ENCODE measurements around the gene BBS7.

Gene BBS7

DNA sequence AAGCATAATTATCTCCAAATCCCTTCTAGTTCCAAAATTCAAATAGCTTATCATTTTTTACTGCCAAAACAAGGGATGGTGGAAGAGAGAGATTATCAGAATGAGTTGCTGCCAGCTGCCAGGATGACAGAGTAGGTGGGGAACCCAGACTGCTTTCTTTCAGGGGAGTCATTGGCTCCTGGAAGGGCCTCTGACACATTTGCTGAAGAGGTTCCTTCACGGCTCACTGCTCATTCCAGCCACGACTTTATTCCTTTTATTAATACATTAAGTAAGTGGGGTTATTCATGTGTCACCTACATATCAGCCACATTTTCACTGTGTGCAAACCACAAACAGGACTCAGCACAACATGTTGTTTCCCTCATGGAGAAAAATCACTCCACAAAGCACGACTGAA, 92.6 kb downstream of the BBS7 start:
- no peak for TF ChIP-seq ZNF70 (CRISPR knock-in tag; IDR thresholded peaks at IDR 0.05)
- no peak for TF ChIP-seq SNAI2 (CRISPR knock-in tag; IDR thresholded peaks at IDR 0.05)
- TF ChIP-seq ZNF8 (CRISPR knock-in tag; IDR thresholded peaks at IDR 0.05), result no peak
- no peak for TF ChIP-seq TSHZ2 (CRISPR knock-in tag; IDR thresholded peaks at IDR 0.05)
- TF ChIP-seq, protein P1, sequence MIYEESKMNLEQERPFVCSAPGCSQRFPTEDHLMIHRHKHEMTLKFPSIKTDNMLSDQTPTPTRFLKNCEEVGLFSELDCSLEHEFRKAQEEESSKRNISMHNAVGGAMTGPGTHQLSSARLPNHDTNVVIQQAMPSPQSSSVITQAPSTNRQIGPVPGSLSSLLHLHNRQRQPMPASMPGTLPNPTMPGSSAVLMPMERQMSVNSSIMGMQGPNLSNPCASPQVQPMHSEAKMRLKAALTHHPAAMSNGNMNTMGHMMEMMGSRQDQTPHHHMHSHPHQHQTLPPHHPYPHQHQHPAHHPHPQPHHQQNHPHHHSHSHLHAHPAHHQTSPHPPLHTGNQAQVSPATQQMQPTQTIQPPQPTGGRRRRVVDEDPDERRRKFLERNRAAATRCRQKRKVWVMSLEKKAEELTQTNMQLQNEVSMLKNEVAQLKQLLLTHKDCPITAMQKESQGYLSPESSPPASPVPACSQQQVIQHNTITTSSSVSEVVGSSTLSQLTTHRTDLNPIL (CRISPR knock-in tag; IDR thresholded peaks at IDR 0.05; ENCODE audit: low read depth), result no peak
- no peak for TF ChIP-seq CSRNP3 (CRISPR knock-in tag; IDR thresholded peaks at IDR 0.05)
- TF ChIP-seq ARNTL (CRISPR knock-in tag; IDR thresholded peaks at IDR 0.05; ENCODE audit: borderline replicate concordance, low read depth), result no peak
- no peak for TF ChIP-seq ZNF565 (CRISPR knock-in tag; conservative IDR thresholded peaks at IDR 0.05; ENCODE audit: low read depth)
- TF ChIP-seq OSR1 (CRISPR knock-in tag; IDR thresholded peaks at IDR 0.05), result no peak
- ATAC-seq, result peak; percentile 8; the same call in 2 of the 3 replicates

DNA sequence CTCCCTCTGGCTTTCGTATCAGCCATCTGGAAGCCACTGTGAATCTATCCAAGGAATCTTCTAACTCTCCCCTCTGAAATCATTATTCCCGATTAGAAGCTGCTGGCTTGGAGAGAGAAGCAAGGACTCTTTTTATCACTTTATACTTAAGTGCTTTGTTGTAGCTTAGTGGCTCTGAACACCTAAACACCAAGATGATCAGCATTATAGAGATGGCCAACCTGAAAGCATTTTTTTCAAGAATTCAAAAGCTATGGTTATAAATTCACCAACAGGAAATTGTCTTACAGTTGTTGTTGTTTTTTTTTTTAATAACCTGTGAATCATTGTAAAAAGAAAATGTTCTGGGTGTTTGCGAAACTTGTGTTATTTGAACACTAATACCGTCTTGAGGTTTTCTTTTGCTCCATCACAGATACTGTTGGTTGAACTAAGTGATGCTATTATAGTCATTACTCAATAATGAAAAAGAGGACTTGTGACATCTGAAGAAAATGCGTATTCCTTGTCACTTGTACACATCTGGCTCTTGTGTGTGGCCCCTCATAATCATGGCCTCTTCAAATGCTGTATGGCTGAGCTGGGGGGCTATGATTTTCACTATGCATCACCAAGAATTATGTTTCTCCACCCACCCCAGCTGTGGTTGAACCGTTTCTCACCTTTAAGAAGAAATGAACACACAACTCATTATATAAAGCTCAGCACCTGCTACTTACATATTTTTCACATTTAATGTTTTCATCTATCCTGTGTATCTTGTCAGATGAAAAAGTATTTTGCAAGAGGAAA, 93.5 kb downstream of the BBS7 start:
- no peak for TF ChIP-seq POU6F1 (CRISPR knock-in tag; IDR thresholded peaks at IDR 0.05; ENCODE audit: borderline replicate concordance, low read depth)
- no peak for TF ChIP-seq CSDC2 (CRISPR knock-in tag; IDR thresholded peaks at IDR 0.05)
- no peak for TF ChIP-seq ESRRG (CRISPR knock-in tag; IDR thresholded peaks at IDR 0.05)
- no peak for TF ChIP-seq ISL1 (CRISPR knock-in tag; IDR thresholded peaks at IDR 0.05)
- TF ChIP-seq ZC3H10 (CRISPR knock-in tag; IDR thresholded peaks at IDR 0.05), result no peak
- TF ChIP-seq CSRNP3 (CRISPR knock-in tag; IDR thresholded peaks at IDR 0.05), result no peak
- TF ChIP-seq GLIS3 (CRISPR knock-in tag; IDR thresholded peaks at IDR 0.05), result no peak
- no peak for TF ChIP-seq ZNF8 (CRISPR knock-in tag; IDR thresholded peaks at IDR 0.05)
- TF ChIP-seq ARNTL (CRISPR knock-in tag; IDR thresholded peaks at IDR 0.05; ENCODE audit: borderline replicate concordance, low read depth), result no peak
- no peak for TF ChIP-seq ZFP3 (CRISPR knock-in tag; IDR thresholded peaks at IDR 0.05)
- no peak for TF ChIP-seq TSHZ2 (CRISPR knock-in tag; IDR thresholded peaks at IDR 0.05)
- TF ChIP-seq ZNF565 (CRISPR knock-in tag; conservative IDR thresholded peaks at IDR 0.05; ENCODE audit: low read depth), result no peak
- TF ChIP-seq, protein P1 (CRISPR knock-in tag; IDR thresholded peaks at IDR 0.05; ENCODE audit: low read depth), result no peak
- no peak for TF ChIP-seq TOX (CRISPR knock-in tag; IDR thresholded peaks at IDR 0.05; ENCODE audit: borderline replicate concordance)
- no peak for TF ChIP-seq OSR1 (CRISPR knock-in tag; IDR thresholded peaks at IDR 0.05)
- TF ChIP-seq RARB (CRISPR knock-in tag; IDR thresholded peaks at IDR 0.05), result no peak
- TF ChIP-seq BACH2 (CRISPR knock-in tag; IDR thresholded peaks at IDR 0.05; ENCODE audit: borderline replicate concordance), result no peak
- no peak for TF ChIP-seq TCF4 (CRISPR knock-in tag; IDR thresholded peaks at IDR 0.05; ENCODE audit: borderline replicate concordance)
- TF ChIP-seq PPARA (CRISPR knock-in tag; IDR thresholded peaks at IDR 0.05; ENCODE audit: borderline replicate concordance), result no peak
- TF ChIP-seq, protein P2, sequence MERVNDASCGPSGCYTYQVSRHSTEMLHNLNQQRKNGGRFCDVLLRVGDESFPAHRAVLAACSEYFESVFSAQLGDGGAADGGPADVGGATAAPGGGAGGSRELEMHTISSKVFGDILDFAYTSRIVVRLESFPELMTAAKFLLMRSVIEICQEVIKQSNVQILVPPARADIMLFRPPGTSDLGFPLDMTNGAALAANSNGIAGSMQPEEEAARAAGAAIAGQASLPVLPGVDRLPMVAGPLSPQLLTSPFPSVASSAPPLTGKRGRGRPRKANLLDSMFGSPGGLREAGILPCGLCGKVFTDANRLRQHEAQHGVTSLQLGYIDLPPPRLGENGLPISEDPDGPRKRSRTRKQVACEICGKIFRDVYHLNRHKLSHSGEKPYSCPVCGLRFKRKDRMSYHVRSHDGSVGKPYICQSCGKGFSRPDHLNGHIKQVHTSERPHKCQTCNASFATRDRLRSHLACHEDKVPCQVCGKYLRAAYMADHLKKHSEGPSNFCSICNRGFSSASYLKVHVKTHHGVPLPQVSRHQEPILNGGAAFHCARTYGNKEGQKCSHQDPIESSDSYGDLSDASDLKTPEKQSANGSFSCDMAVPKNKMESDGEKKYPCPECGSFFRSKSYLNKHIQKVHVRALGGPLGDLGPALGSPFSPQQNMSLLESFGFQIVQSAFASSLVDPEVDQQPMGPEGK (CRISPR knock-in tag; IDR thresholded peaks at IDR 0.05; ENCODE audit: borderline replicate concordance), result no peak
- ATAC-seq, result no peak
